NT2/D1 (cell line): ENCODE measurements around the gene OTUB2.

Experiments
- SUZ12 ChIP-seq: IDR thresholded peaks from 2 replicates; pipeline ENCODE4 v1.6.1; 2011; ENCODE audit not compliant: insufficient read length, insufficient read depth; ENCODE audit errors: extremely low read depth
- YY1 ChIP-seq: IDR thresholded peaks from 2 replicates; pipeline ENCODE4 v1.6.1; 2011; ENCODE audit not compliant: insufficient read length, insufficient read depth

GRCh38 chr14:94056579-94057308 lies 30.6 kb downstream of the OTUB2 start:
- TF ChIP-seq YY1 = no peak
- TF ChIP-seq SUZ12 = no peak
